MM.1S (cell line): ENCODE measurements around the gene CDKN2D.

Experiments
- DNase-seq: peaks from one replicate; pipeline ENCODE4 v3.0.0-alpha.2; 2015
- H2AFZ ChIP-seq: fragments of 300-600 bp; sonication (generic); 2 replicates; pipeline ENCODE4 v1.6.0; 2016; ENCODE audit warnings: antibody characterized with exemption, low read length
- H3F3A ChIP-seq: fragments of 300-600 bp; sonication (generic); 2 replicates; pipeline ENCODE4 v1.6.1; 2016; ENCODE audit warnings: mild to moderate bottlenecking, antibody characterized with exemption, low read length, moderate library complexity, mixed read lengths; ENCODE audit not compliant: insufficient read depth
- H3K27ac ChIP-seq: fragments of 300-600 bp; sonication (generic); 2 replicates; pipeline ENCODE4 v1.5.1; 2016; ENCODE audit warnings: mild to moderate bottlenecking, low read length
- H3K27me3 ChIP-seq: fragments of 300-600 bp; sonication (generic); replicated peaks from 2 replicates; pipeline ENCODE4 v1.6.0; 2016; ENCODE audit warnings: low read length; ENCODE audit not compliant: insufficient read depth
- H3K36me3 ChIP-seq: fragments of 300-600 bp; sonication (generic); replicated peaks from 2 replicates; pipeline ENCODE4 v1.6.1; 2016; ENCODE audit warnings: mild to moderate bottlenecking, low read length, mixed read lengths; ENCODE audit not compliant: insufficient read depth
- H3K4me1 ChIP-seq: fragments of 300-600 bp; sonication (generic); 2 replicates; pipeline ENCODE4 v1.6.1; 2016; ENCODE audit warnings: low read length, mixed read lengths
- H3K4me2 ChIP-seq: fragments of 300-600 bp; sonication (generic); 2 replicates; pipeline ENCODE4 v1.6.0; 2016; ENCODE audit warnings: low read depth, low read length
- H3K4me3 ChIP-seq: fragments of 300-600 bp; sonication (generic); 2 replicates; pipeline ENCODE4 v1.5.1; 2016; ENCODE audit warnings: low read length, mixed read lengths
- H3K79me2 ChIP-seq: fragments of 300-600 bp; sonication (generic); 2 replicates; pipeline ENCODE4 v1.6.1; 2016; ENCODE audit warnings: mixed run types, low read length, mixed read lengths
- H3K9ac ChIP-seq: fragments of 300-600 bp; sonication (generic); 2 replicates; pipeline ENCODE4 v1.6.1; 2016; ENCODE audit warnings: low read length, mixed read lengths
- H3K9me2 ChIP-seq: fragments of 300-600 bp; sonication (generic); replicated peaks from 2 replicates; pipeline ENCODE4 v1.6.1; 2016; ENCODE audit warnings: mild to moderate bottlenecking, low read length, mixed read lengths; ENCODE audit not compliant: insufficient read depth
- H3K9me3 ChIP-seq: fragments of 300-600 bp; sonication (generic); replicated peaks from 2 replicates; pipeline ENCODE4 v1.6.1; 2016; ENCODE audit warnings: mild to moderate bottlenecking, low read length, mixed read lengths; ENCODE audit not compliant: insufficient read depth
- H4K20me1 ChIP-seq: fragments of 300-600 bp; sonication (generic); 2 replicates; pipeline ENCODE4 v1.6.1; 2016; ENCODE audit warnings: mild to moderate bottlenecking, low read length, moderate library complexity, mixed read lengths; ENCODE audit not compliant: insufficient read depth
- EZH2 ChIP-seq: fragments of 300-600 bp; sonication (generic); optimal IDR thresholded peaks from 2 replicates; pipeline ENCODE3; 2017; ENCODE audit warnings: low read depth, mild to moderate bottlenecking, antibody characterized with exemption, low read length, mixed read lengths
- EZH2phosphoT487 ChIP-seq: fragments of 300-600 bp; sonication (generic); IDR thresholded peaks from 2 replicates; pipeline ENCODE4 v1.6.1; 2018; ENCODE audit warnings: antibody characterized with exemption, low read length
- TF ChIP-seq, protein P1 (sequence below): fragments of 300-600 bp; sonication (generic); IDR thresholded peaks from 2 replicates; pipeline ENCODE4 v1.5.1; 2016; ENCODE audit warnings: antibody characterized with exemption, low read length, mixed read lengths

CDKN2D gene

DNA sequence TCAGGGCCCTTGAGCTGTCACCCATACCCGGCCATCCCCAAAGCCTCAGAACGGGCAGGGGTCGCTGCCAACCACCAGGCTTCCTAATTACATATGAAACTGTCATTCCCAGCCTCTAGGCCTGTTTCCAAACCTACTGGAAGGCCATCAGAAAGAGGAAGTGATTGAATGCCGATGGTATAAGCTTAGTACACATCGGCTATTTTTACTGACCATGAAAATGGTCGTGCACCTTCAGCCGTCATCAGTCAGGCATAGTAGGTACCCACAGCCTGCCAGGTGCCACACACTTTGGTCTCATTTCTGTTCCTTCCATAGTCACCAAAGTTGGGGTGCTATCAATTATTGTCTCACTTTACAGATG is 13.2 kb downstream of the CDKN2D start:
- no peak overlapping the region for H3K27ac ChIP-seq

DNA sequence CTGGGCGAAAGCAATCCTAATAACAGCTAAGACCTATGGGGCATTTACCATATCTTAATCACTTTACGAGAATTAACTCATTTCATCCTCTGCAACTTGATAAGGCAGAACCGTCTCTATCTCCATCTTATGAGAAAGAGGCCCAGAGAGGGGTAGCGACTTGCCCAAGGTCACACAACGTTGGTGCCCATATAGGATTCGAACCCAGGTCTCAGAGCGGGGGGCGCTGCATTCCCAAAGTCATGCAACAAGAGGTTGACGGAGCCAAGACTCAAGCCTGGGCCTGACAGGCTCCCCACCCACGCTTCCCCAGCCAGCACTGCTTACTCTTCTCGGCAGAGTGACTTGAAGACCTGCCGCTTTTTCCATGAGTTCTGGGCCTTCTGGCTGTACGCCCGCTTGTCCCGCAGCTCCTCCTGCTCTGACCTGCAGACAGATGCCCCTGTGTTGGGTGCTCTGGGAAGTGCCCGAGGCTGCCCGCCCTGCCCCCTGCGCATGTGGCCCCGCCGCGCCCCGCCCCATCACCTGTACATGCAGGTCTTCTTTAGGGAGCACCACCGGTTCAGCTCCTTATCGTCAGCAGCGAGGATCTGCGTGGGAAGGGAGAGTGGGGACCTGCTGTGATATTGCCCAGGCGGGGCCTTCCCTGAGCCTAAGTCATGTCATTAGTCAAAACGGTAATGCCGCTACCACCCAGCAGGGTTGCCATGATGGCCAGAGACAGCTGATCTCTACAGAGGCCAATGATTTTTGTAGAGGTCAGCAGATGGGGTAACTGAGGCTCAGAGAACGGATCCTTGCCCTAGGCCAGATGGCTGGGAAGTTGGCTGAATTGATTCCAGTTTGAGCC is 13.8 kb downstream of the CDKN2D start:
- peaks cover 6% of the 10 kb centered on the region; the same call in 1 of the 2 replicates for H3K36me3 ChIP-seq
- H4K20me1 ChIP-seq: no peaks in the 10 kb centered on the region
- H3K27ac ChIP-seq: no peak overlapping the region
- no peaks in the 10 kb centered on the region for H3K27me3 ChIP-seq
- no peak for DNase-seq
- no peaks in the 10 kb centered on the region for H3K79me2 ChIP-seq
- H3K4me1 ChIP-seq: no peaks in the 10 kb centered on the region
- no peak overlapping the region for H3K4me2 ChIP-seq
- no peak overlapping the region for H3K9ac ChIP-seq
- H3K9me2 ChIP-seq: no peaks in the 10 kb centered on the region
- no peaks in the 10 kb centered on the region for H3K9me3 ChIP-seq
- 0 out of 2 replicates have a peak, but pooled peaks cover 3% of the 10 kb centered on the region for H3F3A ChIP-seq
- no peak for TF ChIP-seq EZH2
- TF ChIP-seq EZH2phosphoT487: no peak
- TF ChIP-seq, protein P1, sequence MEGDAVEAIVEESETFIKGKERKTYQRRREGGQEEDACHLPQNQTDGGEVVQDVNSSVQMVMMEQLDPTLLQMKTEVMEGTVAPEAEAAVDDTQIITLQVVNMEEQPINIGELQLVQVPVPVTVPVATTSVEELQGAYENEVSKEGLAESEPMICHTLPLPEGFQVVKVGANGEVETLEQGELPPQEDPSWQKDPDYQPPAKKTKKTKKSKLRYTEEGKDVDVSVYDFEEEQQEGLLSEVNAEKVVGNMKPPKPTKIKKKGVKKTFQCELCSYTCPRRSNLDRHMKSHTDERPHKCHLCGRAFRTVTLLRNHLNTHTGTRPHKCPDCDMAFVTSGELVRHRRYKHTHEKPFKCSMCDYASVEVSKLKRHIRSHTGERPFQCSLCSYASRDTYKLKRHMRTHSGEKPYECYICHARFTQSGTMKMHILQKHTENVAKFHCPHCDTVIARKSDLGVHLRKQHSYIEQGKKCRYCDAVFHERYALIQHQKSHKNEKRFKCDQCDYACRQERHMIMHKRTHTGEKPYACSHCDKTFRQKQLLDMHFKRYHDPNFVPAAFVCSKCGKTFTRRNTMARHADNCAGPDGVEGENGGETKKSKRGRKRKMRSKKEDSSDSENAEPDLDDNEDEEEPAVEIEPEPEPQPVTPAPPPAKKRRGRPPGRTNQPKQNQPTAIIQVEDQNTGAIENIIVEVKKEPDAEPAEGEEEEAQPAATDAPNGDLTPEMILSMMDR: no peak
- no peak overlapping the region for H3K4me3 ChIP-seq
- H2AFZ ChIP-seq: no peak overlapping the region

More for the DNA sequence above, 13.2 kb downstream of the CDKN2D start:
- H3K4me3 ChIP-seq: no peak overlapping the region
- H3K79me2 ChIP-seq: no peaks in the 10 kb centered on the region
- no peak for DNase-seq
- no peaks in the 10 kb centered on the region for H3K27me3 ChIP-seq
- H3K9ac ChIP-seq: no peak overlapping the region
- H2AFZ ChIP-seq: no peak overlapping the region
- H3K9me2 ChIP-seq: no peaks in the 10 kb centered on the region
- H4K20me1 ChIP-seq: no peaks in the 10 kb centered on the region
- H3K9me3 ChIP-seq: no peaks in the 10 kb centered on the region
- TF ChIP-seq EZH2phosphoT487 (no peak), EZH2 (no peak)
- TF ChIP-seq, protein P1: no peak
- H3K36me3 ChIP-seq: peaks cover 8% of the 10 kb centered on the region; the same call in 1 of the 2 replicates
- H3K4me2 ChIP-seq: no peak overlapping the region
- H3F3A ChIP-seq: 0 out of 2 replicates have a peak, but pooled peaks cover 3% of the 10 kb centered on the region
- no peaks in the 10 kb centered on the region for H3K4me1 ChIP-seq

DNA sequence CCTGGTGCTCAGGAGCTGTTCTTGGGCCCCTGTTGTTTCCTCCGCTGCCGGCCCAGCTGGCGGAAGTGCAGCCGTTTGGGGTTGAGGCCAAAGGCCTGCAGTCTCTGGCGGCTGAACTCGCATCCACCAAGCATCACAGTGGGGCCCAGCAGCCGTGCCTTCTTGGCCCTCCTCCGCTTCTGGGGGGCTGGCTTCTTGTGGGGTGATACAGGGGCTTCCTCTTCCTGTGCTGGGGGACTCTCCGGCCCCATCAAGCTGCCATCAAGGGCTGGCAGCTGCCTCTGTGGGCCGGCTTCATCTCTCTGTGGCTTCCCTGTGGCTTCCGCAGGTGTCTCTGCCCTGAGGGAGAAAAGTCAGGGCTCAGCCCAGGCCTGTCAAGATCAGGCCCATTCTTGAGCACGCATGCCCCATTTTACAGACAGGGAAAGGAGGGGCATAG is 14.8 kb downstream of the CDKN2D start:
- Histone ChIP-seq H3K27ac (no peak overlapping the region), H3K36me3 (no peaks in the 10 kb centered on the region), H3K4me2 (no peak overlapping the region), H3K79me2 (no peaks in the 10 kb centered on the region; the same call in 1 of the 2 replicates), H2AFZ (no peak overlapping the region), H3K9me2 (no peaks in the 10 kb centered on the region), H3K9ac (no peak overlapping the region), H3K27me3 (no peaks in the 10 kb centered on the region), H4K20me1 (no peaks in the 10 kb centered on the region), H3K9me3 (no peaks in the 10 kb centered on the region), H3K4me3 (no peak overlapping the region), H3F3A (0 out of 2 replicates have a peak, but pooled peaks cover 3% of the 10 kb centered on the region), H3K4me1 (no peaks in the 10 kb centered on the region)
- no peak for DNase-seq
- TF ChIP-seq EZH2 (no peak), EZH2phosphoT487 (no peak)
- TF ChIP-seq, protein P1: no peak
